Amniotic stem cell (primary cell): ENCODE data around the gene BANP.
"Not testable (repeated sequence)": the region's sequence is repeated elsewhere in the genome, so short reads cannot be mapped to it uniquely, and the experiment has no call there.

ENCODE experiments used
- DNase-seq: peaks from one replicate; lab custom pipeline; 2025; lab: John Stamatoyannopoulos, UW

The BANP gene

DNA sequence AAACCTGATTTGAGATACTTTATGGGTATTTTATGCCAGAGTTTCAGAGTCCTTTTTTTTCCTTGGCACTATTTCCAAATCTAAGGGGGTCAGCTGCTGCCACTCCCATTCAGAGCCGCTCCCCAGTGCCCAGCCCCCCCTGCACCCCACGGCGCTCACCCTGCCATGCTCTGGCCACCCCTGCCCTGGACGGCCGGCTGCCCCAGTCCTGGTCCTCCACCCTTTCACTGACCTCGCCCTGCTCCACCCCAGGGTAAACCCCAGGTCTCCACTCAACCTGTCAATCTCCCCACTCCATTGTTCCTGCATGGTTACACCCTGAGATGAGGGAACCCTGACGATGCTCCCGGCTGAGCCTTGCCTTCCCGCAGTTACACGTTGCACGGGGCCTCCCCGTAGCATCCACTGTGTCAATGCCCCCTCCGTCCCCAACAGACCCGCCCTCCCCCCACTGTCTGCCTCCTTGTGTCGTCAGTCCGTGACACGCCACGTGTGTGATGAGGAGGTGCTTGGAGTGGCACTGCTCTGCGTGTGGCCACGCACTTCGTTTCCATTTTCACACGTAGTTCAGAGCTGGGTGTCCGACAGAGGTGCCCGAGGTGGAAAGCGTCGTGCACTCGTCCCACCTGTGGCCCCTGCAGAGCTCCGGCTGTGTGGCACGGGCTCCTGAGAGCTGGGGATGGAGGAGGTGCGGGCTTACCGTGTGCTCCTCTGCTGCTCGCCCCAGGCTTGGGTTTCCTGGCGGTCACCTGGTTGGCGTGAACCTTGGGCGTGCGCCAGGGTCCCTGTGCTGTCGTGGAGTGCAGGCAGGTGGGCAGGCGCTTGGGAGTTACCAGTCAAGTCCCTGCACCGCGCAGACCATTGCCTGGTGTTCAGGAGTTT, 116.5 kb downstream of the BANP start:
- DNase-seq: no peak

DNA sequence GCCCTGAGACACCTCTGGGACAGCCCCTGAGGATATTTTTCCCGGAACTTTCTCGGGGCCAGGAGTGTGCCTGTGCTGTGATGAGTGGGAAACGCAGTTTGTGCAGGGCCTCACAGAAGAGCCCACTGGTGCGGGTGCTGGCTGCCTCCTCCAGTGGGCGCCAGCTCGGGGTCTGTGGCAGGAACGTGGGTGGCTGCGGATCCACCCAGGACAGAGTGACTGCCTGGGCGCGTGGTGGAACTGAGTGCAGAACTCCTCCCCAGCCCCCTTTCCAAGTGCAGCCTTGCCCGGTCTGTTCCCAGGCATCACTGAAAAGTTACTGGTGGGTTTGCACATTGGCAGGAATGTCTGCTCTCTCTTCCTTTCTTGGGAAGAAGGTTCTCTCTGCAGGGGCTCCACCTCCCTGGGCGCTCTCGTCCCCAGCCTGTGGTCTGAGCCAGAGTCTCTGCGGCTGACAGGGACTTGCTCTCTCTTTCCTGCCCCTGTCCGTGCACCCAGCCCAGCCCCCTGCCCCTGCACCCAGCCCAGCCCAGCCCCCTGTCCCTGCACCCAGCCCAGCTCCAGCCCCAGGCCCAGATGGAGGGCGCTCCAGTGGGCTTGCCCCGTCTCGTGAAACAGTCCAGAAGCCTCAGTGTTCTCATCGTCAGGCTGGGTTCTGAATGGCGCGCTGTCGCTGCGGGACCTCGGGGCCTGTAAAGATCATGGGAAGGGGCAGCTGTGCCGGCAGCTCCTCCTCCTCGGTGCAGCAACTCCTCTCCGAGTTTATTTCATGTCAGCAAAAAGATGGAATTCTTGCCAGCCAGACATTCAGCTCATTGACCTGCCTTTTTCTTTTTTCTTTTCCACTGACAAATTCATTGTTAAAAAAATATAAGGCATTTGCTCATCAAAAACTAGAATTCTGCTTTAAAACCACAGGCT, 117.5 kb downstream of the BANP start:
- no peak for DNase-seq

DNA sequence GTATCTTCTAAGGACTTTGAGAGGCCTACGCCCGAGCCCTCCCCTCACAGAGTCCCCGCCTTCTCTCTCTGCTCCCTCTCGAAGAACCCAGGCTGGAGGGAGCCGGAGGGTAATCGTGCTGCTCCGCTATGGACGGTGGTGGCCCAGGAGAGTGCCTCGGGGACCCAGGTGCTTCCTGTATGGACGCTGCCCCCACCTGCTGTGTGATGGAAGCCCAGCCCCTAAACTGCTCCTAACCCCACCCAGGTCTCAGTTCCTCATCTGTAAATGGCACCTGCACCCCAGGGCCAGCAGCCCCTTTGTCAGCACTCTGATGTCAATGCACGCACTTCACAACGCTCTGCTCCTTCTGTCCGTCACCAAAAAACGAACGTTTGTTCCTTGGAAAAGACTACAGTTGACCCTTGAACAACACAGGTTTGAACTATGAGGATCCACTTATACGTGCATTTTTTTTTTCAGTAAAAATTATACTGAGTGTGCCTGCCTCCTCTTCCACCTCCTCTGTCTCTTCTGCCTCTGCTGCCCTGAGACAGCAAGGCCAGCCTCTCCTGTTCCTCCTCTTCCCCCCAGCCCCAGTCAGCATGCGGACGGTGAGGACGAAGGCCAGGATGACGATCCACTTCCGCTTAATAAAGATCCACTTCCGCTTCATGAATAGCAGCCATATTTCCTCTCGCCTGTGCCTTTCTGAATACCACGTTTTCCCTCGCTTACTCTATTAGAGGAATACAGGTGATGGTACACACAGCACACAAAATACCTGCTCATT, 118.3 kb downstream of the BANP start:
- DNase-seq: no peak

DNA sequence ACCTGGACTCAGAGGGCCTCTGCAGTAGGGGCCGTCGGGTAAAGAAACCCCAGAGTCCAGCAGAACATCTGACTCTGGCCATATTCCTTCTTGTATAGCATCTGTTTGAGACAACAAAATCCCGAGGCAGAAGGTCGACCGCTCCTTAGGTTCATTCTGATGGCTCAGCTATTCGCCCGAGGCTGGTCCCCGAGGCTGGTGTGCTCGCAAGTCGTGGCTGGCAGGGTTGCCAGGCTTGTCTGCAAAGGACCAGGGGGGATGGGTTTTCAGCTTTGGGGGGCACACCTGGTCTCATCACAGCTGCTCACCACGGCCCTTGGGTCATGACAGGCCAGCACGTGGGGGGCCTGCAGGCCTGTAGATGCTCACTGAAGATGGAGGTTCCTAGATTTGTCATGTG, 119.1 kb downstream of the BANP start:
- no peak for DNase-seq

DNA sequence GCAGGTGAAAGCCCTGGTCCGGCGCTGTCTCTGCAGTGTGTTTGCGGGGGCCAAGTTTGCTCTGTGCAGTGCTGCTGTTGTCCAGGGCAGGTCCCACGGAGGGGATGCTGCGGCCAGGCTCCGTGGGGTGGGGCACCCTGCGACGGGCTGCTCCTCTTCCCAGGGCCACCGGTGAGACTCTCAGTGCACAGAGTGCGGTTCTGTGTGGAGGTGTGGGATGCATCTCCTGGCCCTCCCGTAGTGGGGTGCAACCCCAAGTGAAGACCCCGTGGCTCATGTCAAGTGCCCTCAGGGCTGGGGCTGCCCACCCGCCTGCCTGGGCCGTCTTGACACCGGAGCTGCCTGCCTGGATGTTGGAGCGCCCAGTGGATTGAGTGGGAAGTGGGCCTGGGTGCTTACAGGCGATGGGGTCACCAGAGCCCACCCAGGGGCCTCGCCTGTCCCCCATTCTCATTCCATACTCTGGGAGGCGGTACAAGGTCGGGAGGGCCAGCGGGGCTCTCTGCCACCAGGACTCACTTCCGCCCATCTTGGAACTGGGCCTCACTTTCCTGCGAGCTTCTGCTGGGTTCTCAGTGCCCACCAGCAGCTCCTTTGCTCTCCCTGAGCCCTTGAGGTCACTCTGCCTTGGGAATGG, 119.9 kb downstream of the BANP start:
- no peak for DNase-seq

DNA sequence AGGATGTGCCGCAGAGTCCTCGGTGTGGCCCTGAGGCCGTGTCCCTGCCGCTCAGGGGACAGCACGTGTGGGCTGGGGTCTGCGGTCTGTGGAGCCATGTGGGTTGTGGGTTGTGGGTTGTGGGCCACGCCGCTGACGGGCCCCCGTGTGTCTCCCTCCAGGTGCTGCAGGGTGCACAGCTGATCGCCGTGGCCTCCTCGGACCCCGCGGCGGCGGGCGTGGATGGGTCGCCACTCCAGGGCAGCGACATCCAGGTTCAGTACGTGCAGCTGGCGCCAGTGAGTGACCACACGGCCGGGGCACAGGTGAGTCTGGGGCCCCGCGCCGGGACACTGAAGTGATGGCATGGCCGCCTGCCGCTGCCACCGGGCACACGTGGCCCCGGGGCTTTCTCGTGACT, 120.7 kb downstream of the BANP start:
- DNase-seq: no peak

DNA sequence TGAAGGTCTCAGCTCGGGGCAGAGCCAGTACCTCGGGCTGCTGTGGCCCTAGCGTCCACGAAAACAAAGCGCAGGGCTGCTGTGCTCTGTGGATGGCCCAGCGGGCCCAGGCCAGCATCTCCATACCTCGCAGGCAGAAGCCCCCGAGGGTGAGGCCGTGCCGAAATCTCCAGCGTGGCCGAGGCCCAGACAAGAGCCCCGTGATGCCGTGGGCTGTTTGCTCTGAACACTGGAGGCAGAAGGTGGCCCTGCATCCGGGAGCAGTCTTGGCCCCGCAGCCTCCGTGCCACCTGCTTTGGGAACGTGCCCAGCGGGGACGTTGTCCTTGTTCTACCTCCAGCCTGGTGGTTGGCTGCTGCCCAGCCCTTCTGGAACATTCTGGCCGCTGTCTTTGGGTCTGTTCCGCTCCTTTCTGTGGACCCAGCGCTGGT, 121.4 kb downstream of the BANP start:
- no peak for DNase-seq

DNA sequence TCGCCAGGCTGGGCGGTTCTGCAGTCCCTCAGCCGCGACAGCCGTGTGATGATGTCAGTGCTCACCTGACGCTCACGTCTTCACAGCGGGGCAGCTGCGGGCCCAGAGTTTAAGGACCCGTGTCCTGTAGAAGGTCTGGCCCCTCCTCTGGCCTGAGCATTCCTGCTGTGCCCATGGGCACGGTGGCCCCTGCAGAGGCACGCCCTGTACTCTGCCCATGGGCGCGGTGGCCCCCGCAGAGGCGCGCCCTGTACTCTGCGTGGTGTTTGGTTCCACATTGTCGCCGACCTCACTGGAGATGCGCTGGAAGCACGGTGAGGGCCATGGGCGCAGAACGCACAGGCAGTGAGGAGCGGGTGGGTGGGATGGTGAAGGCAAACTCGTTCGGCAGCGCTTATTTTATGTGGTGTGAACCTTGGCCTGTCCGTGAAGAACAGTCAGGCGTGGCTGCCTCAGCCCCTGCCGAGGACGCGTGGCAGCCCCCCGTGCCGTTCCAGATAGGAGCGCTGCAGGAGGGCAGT, 122.0 kb downstream of the BANP start:
- DNase-seq: no peak

DNA sequence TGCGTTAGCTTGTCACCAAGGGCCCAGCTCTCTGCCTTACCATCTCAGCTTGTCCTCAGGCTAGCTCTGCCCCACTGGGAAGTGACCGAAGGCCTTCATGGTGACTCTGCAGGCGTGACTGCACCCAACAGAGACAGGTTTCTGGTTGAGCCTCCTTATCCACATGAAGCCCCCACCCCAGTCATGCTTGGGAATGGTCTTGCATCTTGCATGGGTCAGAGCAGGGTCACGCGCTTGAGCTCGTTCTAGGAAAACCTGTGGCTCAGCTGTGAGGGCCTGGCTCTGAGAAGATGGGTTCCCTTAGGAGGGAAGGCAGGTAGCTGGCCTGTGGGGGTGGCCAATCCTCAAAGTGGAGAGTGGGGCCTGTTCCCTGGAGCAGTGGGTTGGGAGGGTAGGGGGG, 122.8 kb downstream of the BANP start:
- no peak for DNase-seq

DNA sequence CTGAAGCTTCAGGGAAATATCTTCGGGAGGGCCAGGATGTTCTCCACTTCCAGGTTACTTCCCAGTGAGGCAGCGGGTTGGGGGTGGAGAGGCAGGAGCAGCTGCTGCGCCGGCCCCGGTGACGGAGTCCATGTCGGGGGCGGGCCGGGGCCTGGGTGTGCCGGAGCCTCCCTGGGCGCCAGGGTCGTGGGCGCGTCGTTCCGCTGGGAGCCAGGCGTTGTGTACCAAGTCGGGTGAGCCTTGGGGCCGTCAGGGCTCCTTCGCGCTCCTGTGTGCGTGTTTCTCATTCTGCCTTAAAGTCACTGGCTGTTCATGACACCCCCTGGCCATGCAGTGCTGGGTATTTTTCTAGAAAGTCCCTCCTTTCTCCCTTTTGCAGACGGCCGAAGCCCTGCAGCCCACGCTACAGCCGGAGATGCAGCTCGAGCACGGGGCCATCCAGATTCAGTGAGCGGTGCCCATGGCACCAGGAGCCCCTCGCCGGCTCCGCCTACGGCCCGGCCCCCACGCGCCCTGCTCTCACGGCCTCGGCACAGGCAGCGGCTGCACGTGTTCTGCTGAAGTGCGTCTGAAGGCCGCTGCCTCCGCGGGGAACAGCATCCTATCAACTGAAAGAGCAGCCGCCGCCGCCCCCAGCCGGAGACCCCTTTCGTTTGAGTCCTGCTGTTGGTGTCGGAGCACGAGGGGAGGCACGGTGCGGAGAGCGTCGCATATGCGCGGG, 125.1 kb downstream of the BANP start:
- no peak for DNase-seq

DNA sequence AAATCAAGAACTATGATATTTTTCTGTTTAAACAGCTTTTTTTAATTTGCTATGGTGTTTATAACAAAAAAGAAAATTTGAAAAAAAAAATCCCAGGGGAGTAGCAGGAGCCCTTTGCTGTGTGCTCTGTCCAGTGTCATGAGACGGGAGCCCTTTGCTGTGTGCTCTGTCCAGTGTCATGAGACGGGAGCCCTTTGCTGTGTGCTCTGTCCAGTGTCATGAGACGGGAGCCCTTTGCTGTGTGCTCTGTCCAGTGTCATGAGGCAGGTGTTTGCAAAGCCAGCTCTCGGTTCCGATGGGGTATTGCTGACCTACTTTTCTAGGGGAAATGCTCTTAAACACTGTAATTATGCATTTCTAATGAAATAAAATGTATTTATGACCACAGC, 125.7 kb downstream of the BANP start:
- DNase-seq: not testable (repeated sequence)

DNA sequence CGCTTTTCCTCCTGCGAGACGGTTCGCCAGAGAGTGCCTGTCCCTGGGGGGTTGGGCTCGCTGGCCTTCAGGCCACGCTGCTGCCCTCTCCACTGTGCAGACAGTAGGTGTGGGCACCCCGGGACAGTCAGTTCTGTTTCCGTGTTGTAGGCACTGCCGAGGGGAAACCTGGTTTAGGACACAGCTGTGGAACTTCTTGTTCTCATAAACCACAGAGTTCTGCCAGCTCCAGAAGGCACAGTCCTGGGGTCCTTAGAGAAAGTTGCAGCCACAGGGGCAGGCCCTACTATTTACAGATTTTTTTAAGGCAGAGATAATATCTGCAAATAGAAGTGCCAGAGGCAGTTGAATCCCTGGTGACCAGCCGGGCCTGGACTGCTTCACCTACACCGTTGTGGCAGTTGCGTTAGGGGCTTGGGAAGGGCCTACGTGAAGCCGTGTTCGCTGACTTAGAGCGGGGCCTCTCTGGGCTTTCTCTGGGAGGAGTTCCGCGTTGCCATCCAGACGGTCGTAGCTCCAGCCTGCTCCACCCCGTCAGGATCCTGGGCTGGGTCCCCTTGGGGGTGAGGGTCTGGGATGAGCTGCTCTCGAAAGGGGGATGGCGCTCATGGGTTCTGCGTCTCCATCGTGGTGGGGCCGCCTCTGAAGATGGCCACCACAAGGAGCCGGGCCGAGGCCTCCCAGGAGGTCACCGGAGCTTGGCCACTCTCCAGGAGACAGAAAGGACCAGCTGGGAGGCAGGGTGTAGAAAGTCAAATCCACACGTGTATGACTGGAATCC, 126.3 kb downstream of the BANP start:
- DNase-seq: no peak

DNA sequence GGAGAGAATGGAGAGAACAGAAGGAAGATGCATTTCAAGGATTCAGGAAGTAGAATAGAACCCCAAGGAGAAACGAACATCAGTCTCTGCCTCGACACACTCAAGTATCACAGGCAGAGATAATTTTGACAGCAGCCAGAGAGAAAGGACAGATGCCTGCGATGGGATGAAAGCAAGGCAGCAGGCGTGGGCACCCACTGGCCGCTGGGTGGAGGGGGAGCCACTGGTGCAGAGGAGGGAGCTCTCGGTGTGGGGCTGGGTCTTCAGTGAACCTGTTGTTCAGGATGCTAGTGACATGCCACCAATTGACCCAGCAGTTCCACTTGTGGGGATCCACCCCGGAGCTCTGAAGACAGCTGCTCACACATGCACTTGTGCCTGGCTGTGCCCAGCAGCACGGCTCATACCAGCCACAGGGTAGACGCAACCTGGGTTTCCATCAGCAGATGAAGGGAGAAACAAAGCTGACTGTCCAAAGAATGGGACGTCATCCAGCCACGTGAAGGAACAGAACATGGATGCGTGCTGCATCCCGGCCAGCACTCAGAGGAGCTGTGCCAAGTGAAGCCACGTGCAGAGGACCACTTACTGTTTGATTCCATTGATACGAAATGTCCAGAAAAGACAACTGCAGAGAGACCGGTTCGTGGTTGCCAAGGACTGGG, 127.0 kb downstream of the BANP start:
- no peak for DNase-seq

DNA sequence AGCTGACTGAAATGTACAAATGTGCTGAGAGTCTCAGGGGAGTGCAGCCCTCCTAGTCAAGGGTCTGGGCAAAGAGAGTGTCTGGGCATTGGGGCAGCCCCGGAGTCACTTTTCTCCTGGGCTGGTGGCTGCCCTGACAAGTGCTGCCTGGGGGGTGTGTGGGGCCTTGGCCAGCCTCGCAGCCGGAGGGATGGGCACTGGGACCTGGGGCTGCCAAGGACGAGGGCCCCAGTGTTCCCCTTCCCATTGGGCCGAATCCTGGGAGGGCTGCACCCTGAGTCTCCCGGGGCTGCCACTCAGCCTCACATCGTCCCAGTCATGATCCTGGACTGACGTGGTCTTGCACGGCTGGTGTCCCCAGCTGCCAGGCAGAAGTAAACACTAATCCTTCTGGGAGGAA, 132.3 kb downstream of the BANP start:
- DNase-seq: no peak

DNA sequence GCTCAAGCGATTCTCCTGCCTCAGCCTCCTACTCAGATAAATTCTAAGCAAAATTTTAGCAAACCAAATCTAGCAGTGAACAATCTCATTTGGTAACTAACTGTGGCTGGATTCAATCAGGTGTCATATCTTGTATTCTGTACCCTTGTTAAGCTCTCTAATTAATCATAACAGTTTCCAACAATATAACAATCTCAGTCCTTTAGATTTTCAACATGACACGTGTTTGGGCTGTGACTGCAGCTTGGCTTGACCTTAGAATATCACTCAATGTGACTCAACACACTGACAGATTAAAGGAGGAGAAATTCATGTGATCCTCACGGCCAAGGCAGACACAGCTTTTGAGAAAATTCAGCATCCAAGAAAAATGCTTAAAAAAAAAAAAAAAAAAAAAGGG, 133.6 kb downstream of the BANP start:
- DNase-seq: no peak

DNA sequence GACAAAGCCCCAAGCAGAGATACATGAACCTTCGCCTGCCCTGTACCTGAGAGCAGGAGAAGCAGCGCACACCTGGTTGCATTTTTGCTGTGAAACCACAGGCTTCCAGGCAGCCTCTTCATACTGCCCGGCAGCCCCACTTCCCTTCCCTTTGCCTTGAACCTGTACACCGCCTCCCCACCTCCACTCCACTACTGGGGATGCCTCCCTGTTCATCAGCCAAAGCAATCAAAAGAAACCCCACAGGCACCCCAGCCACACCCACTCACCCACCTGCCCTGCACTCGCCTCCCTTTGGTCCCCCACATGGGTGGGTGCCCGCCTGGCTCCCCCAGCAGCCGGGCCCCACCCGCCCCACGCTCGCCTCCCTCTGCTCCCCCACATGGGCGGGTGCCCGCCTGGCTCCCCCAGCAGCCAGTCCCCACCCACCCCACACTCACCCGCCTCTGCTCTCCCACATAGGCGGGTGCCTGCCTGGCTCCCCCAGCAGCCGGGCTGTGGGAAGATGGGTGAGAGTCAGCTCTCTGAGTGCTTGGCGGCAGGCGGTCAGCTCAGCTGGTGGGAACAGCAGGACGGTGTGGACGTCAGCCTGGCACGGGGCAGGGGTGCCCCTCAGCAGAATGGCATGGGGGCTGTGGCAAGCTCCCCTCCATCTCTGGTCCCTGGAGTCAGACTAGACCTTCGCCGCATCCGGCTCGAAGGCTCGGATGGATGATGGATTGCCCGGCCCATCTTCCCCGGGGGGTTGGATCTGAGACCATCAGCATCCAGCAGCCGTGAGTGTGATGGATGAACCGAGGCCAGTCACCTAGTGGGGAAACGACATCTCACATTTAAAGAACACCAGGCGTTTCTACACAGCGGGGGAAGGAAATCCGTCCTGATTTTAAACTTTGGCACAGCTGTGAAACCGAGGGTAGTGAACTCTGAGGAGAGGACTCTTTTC, 135.6 kb downstream of the BANP start:
- DNase-seq: no peak

DNA sequence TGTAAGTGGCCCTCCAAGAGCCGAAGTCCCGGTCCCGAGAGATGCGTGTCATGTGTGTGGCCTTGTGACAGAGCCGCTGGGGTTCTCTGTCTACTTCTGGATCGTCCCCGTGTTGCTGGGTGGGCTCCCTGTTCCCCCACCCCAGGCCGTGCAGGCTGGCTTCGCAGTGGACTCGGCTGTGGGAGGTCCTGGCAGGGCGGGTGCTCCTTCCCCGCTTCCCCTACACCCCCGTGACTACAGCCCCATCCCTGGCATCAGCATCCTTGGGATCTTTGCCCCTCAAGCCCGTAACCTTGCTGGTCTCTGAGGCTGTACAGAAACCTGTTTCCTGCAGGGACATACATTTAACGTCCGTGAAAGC, 136.3 kb downstream of the BANP start:
- no peak for DNase-seq

DNA sequence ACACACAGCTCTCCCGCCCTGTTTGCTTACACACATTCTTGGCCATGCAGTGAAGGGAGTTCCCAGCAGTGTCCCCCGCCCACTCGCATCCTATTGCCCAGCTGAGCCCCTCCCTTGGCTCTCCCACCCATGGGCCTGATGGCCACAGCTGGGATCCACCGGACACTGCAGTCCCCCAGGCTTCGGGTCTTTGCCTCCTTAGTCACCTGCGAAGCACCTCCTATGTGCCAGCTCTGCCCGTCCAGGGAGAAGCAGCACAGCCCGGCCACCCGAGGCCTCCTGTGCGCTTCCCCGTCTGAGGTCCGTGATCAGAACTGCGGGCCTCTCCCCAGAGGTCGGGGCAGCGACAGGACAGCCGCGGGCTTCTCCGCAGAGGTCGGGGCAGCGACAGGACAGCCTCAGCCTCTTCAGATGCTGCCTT, 136.9 kb downstream of the BANP start:
- no peak for DNase-seq
